Measurements from ENCODE around the gene PTPRF.

Gene PTPRF

GRCh38 chr1:43617011-43617410, 86.3 kb downstream of the PTPRF start:
- TF ChIP-seq SIN3A (IDR thresholded peaks at IDR 0.05; ENCODE audit: borderline replicate concordance, insufficient read depth, low read length): no peak
- no peak for TF ChIP-seq TAF1 (IDR thresholded peaks at IDR 0.05; ENCODE audit: borderline replicate concordance, insufficient read depth, low read length)
- TF ChIP-seq POLR2AphosphoS5 (IDR thresholded peaks at IDR 0.05; ENCODE audit: low read depth, low read length): no peak
- no peak for TF ChIP-seq REST (IDR thresholded peaks at IDR 0.05; ENCODE audit: insufficient read depth in 1 of 2, low read depth in 2 of 2, low read length in 2 of 2)

- no peak for TF ChIP-seq POLR2AphosphoS5 (IDR thresholded peaks at IDR 0.05; ENCODE audit: low read depth, low read length)
Observed at GRCh38 chr1:43617668-43618067, 87.0 kb downstream of the PTPRF start.

GRCh38 chr1:43618521-43619313, 88.0 kb downstream of the PTPRF start:
- TF ChIP-seq FOXP2 (optimal IDR thresholded peaks at IDR 0.05; ENCODE audit: borderline replicate concordance, extremely low read depth, extremely low read length, insufficient read depth): no peak
- TF ChIP-seq TAF1 (IDR thresholded peaks at IDR 0.05; ENCODE audit: borderline replicate concordance, insufficient read depth, low read length): no peak
- no peak for TF ChIP-seq SIN3A (IDR thresholded peaks at IDR 0.05; ENCODE audit: borderline replicate concordance, insufficient read depth, low read length)
- TF ChIP-seq REST (IDR thresholded peaks at IDR 0.05; ENCODE audit: insufficient read depth in 1 of 2, low read depth in 2 of 2, low read length in 2 of 2): no peak
- TF ChIP-seq POLR2AphosphoS5 (IDR thresholded peaks at IDR 0.05; ENCODE audit: low read depth, low read length): no peak

GRCh38 chr1:43619314-43619790, 88.7 kb downstream of the PTPRF start:
- no peak for TF ChIP-seq SIN3A (IDR thresholded peaks at IDR 0.05; ENCODE audit: borderline replicate concordance, insufficient read depth, low read length)
- TF ChIP-seq REST (IDR thresholded peaks at IDR 0.05; ENCODE audit: insufficient read depth in 1 of 2, low read depth in 2 of 2, low read length in 2 of 2): no peak
- TF ChIP-seq POLR2AphosphoS5 (IDR thresholded peaks at IDR 0.05; ENCODE audit: low read depth, low read length): no peak
- TF ChIP-seq FOXP2 (optimal IDR thresholded peaks at IDR 0.05; ENCODE audit: borderline replicate concordance, extremely low read depth, extremely low read length, insufficient read depth): no peak

GRCh38 chr1:43619996-43620920, 89.6 kb downstream of the PTPRF start:
- no peak for TF ChIP-seq POLR2AphosphoS5 (IDR thresholded peaks at IDR 0.05; ENCODE audit: low read depth, low read length)
- TF ChIP-seq SIN3A (IDR thresholded peaks at IDR 0.05; ENCODE audit: borderline replicate concordance, insufficient read depth, low read length): no peak
- TF ChIP-seq FOXP2 (optimal IDR thresholded peaks at IDR 0.05; ENCODE audit: borderline replicate concordance, extremely low read depth, extremely low read length, insufficient read depth): no peak
- no peak for TF ChIP-seq TAF1 (IDR thresholded peaks at IDR 0.05; ENCODE audit: borderline replicate concordance, insufficient read depth, low read length)
- TF ChIP-seq REST (IDR thresholded peaks at IDR 0.05; ENCODE audit: insufficient read depth in 1 of 2, low read depth in 2 of 2, low read length in 2 of 2): no peak

Measured in PFSK-1 (cell line).